IPS DF 4.7 (cell line): ENCODE data around the gene APAF1.
"Not testable (repeated sequence)": the region's sequence is repeated elsewhere in the genome, so short reads cannot be mapped to it uniquely, and the experiment has no call there.

Experiments used
- DNase-seq: peaks from one replicate; pipeline ENCODE4 v3.0.0-alpha.2; 2013; ENCODE audit warnings: low spot score; ENCODE audit errors: extremely low read depth

Gene APAF1

DNA sequence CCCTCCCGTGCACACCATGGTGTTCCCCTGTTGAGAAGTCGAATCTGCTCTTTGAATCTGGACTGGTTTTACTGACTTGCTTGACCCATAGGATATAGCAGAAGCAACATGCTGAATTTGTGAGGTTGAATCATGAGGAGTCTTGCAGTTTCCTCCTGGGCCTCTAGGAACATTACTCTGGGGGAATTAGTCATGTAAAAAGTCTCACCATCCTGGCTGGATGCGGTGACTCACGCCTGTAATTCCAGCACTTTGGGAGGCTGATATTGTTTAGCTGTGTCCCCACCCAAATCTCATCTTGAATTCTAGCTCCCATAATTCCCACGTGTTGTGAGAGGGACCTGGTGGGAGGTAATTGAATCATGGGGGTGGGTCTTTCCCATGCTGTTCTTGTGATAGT lies 110.8 kb downstream of the APAF1 start:
- DNase-seq = not testable (repeated sequence)

DNA sequence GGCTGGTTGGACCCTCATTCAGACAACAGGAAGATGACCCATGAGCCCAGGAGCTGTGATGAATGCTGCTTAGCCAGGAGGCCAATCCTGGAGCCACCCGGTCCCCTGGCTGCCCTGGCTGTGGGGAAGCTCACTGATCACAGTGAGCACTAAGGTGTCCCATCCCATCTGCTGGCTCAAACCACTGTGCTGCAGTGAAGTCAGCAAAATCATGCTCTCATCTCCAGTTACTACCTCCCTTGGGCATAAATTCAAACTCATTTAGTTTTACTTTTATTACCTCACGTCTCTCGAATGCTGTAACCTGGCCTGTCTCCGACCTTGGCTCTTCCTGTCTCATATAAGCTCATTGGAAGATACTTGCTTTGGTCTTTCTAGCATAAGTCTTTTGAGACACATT lies 112.4 kb downstream of the APAF1 start:
- no peak for DNase-seq

DNA sequence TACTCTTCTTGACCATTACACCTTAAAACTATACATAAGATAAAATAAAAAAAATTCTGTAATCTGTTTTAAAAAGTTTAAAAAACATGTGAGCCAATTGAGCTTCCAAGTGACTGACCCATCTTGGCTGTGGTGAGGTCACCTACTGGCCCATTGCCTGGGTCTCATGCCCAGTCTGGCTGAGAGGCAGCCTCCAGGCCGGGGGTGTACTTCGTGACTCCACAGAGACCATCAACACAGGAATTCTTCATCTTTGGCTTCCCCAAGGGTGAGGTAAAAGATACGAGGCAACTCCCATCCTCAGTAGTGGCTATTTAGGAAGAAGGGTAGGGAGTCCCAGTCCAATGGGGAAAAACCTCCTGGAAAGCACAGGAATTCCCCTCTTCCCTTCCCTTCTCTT lies 113.2 kb downstream of the APAF1 start:
- DNase-seq = no peak

DNA sequence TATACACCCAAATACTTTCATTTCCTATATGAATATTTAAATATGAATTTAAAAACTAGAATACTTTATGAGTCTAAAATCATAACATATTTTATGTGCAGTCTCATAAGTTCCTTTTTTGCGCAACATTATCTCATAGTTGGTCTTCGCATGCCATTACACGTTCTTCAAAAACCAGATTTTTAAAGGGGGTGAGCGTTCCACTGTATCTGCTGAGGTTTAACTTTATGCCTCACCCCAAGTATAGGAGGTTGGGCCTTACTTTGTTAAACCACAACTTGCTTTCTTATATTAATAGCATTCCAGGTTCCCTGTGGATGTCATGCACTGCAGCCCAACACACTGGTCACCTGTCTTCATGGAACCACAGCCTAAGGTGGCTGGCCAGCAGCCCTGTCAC lies 118.6 kb downstream of the APAF1 start:
- DNase-seq = no peak

DNA sequence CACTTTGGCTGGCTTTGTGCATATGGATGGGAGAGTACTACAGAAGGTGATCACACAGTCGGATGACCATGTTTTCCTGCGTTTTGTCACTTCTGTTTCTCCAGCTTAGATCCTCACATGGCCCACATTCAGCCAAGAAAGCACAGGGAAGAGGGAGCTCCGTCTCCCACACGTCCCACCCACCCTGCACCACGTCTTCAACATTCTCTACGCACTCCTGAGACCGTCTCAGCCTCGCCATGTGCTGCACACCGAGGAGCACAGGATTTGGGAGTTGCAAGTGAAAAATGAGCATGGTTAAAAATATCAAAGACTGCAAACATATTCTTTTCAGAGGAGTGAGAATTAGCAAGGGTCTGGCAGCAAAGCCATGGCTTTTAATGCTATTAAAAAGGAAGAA lies 122.2 kb downstream of the APAF1 start:
- DNase-seq = no peak

DNA sequence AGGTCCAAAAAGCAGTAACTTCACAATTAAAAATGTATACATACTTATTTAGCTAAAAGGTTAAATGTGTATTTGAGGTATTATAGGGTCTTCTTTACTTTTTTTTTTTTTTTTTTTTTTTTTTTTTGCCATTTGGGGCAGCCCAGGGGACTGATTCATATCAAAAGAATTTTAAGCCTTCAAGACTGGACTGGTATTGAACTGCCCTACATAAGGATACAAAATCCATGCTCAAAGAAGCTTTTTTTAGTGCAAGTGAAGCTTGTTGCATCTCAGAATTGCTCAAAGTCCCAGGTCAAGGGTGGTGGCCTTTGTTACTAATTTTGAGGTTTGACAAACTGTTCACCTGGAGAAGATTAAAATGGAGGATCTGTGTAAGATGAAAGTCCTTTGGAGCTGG lies 124.0 kb downstream of the APAF1 start:
- no peak for DNase-seq

DNA sequence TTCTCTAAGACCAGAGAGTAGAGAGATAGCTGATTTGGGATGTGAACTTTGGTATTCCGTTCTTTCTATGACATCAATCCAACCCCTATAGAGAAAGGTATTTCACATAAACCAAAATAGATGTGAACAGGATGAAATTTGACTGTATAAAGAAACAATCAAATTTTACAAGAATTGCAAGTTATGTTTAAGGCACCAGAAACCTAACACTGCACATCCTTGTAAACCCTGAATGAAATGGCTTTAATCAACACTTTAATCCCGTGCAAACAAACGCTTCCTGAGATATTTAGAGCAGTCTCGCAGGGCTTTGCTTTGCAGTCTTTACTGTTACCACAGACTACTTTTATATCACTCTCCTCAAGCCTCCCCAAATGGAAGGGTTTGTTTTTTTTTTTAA lies 125.1 kb downstream of the APAF1 start:
- no peak for DNase-seq

DNA sequence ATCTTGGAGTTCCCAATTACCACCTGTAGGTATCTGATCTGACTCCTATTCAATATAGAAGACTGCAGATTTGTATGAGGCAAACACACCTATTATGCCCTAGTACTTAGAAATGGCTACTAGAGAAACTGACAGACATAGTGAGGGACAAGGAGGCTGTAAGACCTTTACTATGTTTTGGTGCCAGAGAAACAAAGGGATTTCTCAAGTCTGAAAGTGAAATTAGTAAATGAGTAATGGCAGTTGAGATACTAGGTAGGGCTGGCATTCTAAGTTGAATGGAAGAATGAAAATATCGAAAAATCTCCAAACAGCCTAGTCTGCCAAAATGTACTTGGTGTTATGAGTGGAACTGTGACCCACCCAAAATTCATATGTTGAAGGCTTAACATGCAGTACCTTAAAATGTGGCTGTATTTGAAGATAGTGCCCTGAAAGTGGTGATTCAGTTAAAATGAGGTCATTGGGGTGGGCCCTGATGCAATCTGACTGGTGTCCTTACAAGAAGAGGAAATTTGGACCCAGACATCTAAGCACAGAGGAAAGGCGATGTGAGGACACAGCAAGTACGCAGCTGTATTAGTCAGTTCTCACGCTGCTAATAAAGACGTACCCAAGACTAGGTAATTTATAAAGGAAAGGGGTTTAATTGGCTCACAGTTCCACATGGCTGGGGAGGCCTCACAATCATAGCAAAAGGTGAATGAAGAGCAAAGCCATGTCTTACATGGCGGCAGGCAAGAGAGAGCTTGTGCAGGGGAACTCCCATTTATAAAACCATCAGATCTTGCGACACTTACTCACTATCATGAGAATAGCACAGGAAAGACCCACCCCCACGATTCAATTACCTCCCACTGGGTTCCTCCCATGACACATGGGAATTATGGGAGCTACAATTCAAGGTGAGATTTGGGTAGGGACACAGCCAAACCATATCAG lies 127.0 kb downstream of the APAF1 start:
- no peak for DNase-seq

DNA sequence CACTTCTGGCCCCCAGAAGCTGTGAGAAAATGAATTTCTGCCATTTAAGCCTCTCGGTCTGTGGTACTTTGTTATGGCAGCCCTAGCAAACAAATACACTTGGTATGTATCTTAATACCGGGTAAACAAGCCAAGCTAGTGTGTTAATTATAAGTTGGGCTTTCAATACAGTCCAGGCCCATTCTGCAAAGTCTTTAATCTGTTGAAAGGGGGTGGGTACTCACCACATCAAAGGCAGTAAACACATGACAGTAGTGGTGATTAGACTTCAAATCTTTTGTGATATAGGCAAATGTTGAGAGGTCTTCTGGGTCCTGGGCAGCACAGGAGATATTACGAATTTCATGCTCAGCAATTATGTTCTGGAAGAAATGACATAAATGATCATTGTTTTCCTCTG lies 127.7 kb downstream of the APAF1 start:
- DNase-seq = no peak

DNA sequence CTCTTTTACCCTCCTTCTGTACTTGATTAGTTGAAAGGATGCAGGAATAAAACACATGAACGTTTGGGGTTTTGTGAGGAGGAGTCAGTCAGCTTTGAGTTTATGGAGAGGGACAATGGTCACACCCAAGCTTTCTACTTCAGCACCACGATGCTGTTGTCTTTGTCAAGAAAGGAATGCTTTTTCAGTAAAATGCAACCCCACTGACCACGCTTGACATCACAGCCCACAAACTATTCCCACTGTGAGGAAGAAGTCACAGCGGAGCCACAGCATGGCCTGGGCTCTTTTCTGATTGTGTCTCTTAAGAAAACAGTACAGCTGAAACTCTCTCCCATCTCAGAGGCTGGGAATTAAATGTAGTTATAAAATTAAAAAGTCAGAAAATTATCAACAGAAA lies 135.2 kb downstream of the APAF1 start:
- DNase-seq = no peak

DNA sequence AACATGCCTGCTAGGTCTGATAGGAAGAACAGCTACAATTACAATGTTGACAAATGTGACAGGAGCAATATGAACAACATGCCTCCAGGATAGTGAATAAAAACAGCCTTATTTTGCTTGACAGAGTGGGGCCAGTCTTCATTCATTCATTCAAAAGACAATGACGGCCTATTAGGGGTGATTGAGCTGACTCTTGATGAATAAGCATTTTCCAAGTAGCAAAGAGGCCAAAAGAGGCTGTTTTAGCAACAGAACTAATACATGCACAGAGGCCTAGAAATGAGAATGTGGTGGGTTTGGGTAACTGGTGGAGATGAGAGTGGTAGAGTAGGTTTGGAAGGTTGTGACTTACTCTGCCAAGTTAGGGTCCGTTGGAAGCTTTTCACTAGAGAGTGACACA lies 138.3 kb downstream of the APAF1 start:
- DNase-seq = no peak
